Stimulated activated CD4-positive, alpha-beta T cell treated with anti-CD3 and anti-CD28 coated beads, Interleukin-4, amount 100 ng/mL, for 48 hours (primary cell): ENCODE data around the gene BANF1.
A peak's percentile ranks its signal among the peaks of the same experiment; 100 is the strongest.

Source experiments
- DNase-seq, 2 donors: peaks; one replicate each; pipeline ENCODE4 v3.0.0-alpha.2; 2020; ENCODE audit warnings: low read depth in 2 of 2

Gene BANF1, protein sequence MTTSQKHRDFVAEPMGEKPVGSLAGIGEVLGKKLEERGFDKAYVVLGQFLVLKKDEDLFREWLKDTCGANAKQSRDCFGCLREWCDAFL

DNA sequence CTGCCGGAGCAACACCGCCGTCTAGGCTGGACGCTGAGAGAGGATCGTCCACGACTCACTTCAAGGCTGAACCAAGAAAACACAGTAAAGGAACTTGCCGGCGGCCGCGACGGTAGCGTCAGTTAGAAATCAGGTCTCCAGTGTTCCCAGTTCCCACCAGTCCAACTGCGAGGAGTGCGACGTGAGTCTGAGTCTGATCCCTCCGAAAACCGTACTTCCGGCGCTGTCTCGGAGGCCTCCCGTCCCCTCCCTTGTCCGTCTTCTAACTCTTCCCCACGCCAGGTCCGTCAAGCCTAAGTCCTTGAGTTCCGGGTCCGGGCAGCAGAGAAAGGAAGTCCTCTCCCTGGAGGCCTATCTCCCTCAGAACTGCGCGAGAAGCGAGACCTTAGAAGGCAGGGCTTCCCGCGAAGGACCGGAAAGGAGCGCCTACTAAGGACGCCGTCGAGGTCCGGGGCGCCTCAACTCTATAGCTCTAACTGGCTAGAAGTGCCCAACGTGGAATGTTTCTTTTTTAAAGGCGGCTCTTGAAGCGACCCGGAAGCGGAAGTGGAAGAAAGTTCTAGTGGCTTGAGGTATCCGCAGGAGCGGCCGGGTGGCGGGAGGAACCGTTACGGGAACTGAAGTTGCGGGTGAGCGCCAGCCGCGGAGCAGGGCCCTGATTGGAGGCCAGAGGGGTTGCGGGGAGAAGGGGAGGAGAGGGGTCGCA, at the start of gene BANF1, which contains the start of gene EIF1AD:
Gene BANF1 (plus strand): TSS at position 562 of the 706 bp plus-strand sequence. CDS start 748 bp downstream, outside the sequence.
Gene EIF1AD (minus strand): TSS at position 216 of the 706 bp plus-strand sequence. CDS start 1,768 bp downstream, outside the sequence.
- DNase-seq: peak; percentile 85 to 89

DNA sequence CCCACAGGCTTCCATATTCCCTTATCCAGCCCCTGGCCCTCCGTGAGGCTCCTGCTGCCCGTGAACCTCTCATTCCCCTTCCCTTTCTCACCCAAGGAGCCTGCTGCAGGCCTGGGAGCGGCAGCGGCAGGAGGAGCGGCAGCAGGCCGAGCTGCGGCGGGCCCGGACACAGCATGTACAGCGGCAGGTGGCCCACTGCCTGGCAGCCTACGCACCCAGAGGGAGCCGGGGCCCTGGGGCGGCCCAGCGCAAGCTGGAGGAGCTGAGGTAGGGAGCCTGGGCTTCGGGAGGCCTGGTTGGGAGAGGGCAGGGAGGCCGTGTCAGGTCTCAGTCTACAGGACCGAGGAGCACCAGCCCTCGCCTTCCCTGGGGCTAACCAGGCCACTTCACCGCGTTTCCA, 48.8 kb upstream of the BANF1 start:
- no peak for DNase-seq

DNA sequence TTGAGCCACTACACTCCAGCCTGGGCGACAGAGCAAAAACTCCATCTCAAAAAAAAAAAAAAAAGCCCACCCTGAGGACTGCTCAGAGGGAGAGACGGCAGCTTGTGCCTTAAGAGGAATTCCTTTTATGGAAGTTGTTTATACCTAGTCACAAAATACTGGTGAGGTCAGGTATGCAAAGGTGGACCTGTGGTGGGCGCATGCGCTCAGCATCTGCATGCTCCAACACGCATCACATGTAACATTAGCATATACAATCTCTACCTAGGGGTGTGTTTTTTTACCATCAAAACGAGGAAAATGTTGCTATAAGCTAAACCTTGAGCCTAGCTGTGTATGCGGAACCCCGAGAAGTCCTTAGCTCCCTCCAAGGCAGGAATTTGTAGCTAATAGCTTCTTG, 47.5 kb upstream of the BANF1 start:
- no peak for DNase-seq

- DNase-seq: no peak
Measured at GRCh38 chr11:65958291-65958690, 44.0 kb upstream of the BANF1 start.

GRCh38 chr11:65958774-65959420, 43.4 kb upstream of the BANF1 start:
- DNase-seq: no peak

- DNase-seq: no peak
Measured at GRCh38 chr11:65960824-65961266, 41.5 kb upstream of the BANF1 start.

DNA sequence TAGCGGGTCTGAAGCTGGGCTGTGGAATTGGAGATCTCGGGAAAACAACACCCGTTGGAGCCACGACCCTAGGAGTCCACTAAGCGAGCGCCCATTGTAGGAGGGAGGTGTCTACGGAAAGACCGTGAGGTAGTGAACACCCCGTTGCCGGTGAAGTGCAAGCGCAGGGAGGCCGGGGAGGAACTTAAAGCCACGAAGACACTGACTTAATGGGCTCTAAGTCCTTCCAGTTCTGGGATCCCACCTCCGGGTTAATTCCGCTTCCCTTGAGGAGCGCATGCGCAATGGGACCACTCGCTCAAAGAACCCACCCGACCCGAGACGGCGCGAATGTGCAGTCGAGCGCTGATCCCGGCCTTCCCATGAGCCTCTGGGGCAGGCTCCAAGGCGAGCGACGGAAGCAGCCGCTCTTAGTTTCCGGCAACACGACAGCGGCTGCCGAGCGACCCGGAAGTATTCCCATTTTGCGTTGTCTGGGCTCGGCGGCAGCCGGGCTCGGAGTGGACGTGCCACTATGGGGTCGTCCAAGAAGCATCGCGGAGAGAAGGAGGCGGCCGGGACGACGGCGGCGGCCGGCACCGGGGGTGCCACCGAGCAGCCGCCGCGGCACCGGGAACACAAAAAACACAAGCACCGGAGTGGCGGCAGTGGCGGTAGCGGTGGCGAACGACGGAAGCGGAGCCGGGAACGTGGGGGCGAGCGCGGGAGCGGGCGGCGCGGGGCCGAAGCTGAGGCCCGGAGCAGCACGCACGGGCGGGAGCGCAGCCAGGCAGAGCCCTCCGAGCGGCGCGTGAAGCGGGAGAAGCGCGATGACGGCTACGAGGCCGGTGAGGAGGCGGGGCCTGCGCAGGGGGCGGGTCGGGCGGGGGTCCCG, 40.8 kb upstream of the BANF1 start, which contains the start of gene SART1:
Gene SART1 (plus strand): TSS at position 468 of the 874 bp plus-strand sequence. CDS start 47 bp downstream, at position 515.
- peak; percentile 90 to 96 for DNase-seq

DNA sequence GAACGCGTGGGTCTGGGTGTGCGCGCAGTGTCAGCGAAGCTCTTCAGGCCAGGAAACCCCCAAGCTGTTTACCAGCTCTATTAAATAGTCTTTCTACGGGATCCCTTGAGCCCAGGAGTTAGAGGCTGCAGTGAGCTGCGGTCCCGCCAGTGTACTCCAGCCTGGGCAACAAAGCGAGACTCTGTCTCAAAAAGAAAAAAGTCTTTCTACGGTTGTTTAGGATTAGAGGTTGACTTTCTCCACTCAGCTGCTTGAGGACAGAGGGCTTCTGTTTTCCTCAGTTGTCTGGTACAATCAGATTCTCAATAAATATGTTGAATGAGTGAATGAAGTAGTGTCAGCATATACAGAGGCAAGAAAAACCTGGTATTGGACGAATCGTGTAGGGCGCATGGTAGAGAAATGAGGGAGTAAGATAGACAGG, 40.1 kb upstream of the BANF1 start:
- no peak for DNase-seq

- DNase-seq: no peak
Measured at GRCh38 chr11:65964906-65965305, 37.4 kb upstream of the BANF1 start.

DNA sequence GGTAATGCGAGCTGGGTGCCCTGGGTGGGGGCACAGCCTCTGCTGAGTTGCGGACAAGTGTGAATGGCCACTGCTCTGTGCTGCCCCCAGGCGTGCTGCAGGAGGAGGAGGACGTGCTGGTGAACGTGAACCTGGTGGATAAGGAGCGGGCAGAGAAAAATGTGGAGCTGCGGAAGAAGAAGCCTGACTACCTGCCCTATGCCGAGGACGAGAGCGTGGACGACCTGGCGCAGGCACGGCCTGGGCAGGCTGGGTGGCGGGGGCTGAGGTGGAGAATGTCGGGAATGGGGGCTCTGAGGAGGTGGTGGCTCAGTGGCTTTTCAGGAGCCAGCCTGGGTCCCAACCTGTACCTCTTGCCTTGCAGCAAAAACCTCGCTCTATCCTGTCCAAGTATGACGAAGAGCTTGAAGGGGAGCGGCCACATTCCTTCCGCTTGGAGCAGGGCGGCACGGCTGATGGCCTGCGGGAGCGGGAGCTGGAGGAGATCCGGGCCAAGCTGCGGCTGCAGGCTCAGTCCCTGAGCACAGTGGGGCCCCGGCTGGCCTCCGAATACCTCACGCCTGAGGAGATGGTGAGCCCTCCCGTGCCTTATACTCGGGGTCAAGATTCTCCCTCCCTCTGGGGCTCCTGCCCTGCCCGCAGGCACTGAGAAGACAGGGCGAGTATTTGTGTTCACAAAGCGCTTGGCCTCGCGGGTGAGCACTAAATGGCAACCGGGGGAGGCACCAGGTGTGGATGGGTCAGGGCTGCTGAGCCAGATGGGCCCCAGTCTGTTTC, 36.1 kb upstream of the BANF1 start:
- no peak for DNase-seq

- DNase-seq: no peak
Measured at GRCh38 chr11:65967329-65967934, 34.9 kb upstream of the BANF1 start.

DNA sequence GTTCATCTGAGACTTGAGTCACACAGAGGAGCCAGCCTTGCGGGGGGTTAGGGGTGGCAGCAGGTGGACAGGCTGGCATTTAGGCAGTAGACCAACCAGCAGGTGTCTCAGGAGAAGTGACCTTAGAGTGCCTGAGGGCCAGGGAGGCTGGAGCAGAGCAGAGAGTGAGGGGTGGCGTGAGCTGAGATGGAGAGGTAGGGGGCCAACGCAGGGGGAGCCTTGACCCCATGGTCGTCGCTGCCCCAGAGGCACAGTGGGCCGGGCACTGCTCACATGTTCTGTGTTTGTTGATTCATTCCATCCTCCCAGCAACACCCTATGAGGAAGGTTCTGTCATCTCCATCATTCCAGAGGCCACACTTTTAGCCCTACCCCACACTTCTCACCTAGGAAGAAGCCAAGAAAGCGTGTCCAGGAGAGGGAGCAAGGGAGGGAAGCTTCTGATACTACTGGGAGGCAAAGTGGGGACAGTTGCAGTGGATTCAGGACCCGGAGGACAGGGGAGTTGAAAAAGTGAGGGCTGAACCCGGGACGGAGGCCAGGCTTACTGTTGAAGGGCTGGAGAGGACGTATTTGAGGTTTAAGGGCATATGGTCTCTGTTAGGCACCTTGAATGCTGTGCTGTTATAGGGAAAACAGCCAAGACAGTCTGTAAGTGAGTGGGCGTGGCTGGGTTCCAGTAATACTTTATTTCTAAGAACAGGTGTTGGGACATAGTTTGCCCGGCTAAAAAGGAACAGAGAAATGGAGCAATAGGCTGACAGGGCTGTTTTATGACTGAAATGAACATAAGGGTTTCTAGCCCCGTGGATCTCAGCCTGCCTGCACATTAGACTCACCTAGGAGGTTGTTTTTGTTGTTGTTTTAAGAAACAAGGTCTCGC, 33.5 kb upstream of the BANF1 start:
- no peak for DNase-seq

DNA sequence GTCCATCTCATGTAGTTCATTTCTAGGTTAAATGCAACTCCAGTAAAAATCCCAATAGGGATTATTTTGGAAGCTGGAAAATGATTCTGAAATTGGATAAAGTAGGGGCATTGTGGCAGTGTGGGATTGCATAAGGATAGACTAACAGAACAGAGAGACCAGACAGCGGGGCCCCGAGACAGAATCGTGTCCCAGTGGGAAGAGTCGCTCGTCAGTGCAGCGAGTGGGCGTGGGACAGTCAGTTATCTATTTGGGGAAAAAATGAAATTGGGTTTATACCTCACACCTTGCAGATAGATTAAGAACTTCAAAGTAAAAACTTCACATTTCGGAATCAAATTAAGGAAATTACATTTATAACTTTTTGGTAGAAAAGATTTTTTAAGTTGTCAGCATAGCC, 30.2 kb upstream of the BANF1 start:
- no peak for DNase-seq

- DNase-seq: no peak
Measured at GRCh38 chr11:65973439-65974110, 28.7 kb upstream of the BANF1 start.

- DNase-seq: no peak
Measured at GRCh38 chr11:65975771-65976170, 26.5 kb upstream of the BANF1 start.

DNA sequence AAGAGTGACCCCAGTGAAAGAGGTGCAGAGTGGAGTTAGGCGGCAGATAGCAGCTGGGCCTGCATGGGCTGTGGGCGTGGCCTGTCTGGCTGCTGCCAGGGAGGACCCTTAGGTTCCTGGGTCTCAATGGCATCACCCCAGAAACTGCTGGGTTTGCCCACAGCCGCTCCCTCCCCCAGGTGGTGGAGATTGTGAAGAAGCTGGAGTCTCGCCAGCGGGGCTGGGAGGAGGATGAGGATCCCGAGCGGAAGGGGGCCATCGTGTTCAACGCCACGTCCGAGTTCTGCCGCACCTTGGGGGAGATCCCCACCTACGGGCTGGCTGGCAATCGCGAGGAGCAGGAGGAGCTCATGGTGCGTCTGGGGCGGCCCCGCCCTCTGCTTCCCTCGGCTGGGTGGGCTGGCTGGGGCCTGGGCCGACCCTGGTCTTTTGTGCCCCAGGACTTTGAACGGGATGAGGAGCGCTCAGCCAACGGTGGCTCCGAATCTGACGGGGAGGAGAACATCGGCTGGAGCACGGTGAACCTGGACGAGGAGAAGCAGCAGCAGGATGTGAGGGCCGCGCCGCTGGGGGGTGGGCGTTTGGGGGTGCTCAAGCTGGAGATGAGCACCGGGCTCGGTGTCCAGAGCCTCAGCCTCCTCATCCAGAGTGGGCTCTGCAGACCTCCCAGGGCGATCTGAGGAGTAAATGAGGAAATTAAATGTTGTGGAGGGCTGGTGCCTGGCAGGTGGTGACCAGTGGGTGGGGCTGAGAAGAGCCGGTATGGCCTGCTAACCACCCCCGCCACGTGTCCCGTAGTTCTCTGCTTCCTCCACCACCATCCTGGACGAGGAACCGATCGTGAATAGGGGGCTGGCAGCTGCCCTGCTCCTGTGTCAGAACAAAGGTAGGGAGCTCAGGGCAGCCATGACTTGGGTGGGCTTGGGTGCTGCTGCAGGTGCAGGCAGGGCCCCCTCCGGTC, 25.8 kb upstream of the BANF1 start:
- DNase-seq: no peak

DNA sequence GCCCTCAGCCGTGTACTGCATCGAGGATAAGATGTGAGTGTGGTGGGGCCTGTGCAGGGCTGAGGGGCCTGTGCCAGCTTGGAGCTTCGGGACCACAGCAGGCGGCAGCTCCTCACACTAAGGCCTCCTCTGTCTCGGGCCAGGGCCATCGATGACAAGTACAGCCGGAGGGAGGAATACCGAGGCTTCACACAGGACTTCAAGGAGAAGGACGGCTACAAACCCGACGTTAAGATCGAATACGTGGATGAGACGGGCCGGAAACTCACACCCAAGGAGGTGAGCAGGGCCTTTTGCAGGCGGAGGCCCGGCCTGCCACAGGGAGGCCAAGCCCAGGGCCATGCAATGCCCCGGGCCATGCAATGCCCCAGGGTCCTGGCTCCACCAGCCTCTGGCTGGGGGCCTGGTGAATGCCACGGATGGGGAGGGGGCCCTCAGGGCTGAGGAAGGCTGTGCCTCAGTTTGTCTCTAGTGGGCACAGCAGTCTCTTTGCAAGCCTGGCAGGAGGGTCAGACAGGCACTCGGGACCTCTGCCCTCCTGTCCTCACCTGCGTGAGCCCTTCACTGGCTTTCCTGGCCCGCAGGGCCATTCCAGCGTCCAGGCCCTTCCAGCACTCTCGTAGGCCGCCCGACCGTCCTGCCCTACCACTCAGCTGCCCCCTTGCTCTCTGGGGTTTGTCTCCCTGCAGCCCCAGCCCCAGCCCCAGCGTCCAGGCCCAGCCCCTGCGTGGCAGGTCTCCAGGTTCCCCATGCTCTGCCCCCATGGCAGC, 24.5 kb upstream of the BANF1 start:
- no peak for DNase-seq
